Cortex of kidney (tissue), 1 donor: ENCODE results near the gene CBL.
"Not testable (repeated sequence)": the region's sequence is repeated elsewhere in the genome, so short reads cannot be mapped to it uniquely, and the experiment has no call there.

Experiments used
- DNase-seq: peaks from one replicate; lab custom pipeline; 2025; lab: John Stamatoyannopoulos, UW

The CBL gene

DNA sequence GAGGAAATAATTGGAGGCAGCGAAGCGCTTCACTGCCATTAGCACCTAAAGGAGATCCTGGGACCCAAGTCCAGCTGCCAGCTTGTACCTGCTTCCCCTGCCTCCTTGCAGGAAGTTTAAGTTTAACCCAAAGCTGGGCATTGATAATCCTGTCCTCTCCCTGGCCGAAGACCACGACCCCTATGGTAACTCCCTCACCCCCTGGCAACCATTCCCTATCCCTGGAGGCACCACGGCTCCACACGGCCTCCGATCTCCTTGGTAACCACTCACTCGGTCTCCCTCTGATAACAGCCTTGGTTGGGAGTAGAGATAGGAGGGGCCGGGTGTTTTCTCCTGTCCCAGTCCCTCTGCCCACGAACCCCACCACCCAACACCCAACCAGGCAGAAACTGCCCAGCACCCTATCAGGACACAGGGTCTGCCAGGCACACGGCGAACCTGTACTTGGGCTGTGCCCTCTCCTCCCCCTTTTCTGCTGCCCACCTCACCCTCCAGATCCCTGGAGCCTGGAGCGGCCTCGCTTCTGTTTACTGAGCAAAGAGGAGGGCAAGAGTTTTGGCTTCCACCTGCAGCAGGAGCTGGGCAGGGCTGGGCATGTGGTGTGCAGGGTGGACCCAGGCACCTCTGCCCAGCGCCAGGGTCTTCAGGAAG is 20.0 kb upstream of the CBL start:
- DNase-seq = no peak

DNA sequence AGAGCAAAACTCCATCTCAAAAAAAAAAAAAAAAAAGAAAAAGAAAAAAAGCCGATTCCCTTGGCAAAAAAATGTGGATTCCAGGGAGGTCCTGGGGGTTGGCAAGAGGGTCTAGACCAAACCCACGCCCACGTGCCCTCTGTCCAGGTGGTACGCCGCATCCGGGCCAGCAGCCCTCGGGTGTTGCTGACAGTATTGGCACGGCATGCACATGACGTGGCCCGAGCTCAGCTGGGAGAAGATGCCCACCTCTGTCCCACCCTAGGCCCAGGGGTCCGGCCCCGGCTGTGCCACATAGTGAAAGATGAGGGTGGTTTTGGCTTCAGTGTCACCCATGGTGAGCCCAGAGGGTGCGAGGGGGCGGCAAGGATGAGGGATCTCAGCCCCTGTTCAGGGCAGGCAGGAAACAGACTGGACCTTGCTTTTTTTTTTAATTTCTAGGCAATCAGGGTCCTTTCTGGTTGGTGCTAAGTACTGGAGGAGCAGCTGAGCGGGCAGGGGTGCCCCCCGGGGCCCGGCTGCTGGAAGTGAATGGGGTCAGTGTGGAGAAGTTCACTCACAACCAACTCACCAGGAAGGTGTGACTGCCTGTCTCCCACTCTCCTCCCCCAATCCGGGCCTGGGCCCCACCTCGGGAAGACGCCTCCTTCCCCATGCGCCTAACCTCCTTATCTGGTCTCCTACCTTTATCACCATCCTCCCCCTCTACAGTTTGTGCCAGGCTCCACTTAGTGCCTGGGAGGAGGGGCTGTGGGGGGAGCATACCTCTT is 18.8 kb upstream of the CBL start:
- no peak for DNase-seq

DNA sequence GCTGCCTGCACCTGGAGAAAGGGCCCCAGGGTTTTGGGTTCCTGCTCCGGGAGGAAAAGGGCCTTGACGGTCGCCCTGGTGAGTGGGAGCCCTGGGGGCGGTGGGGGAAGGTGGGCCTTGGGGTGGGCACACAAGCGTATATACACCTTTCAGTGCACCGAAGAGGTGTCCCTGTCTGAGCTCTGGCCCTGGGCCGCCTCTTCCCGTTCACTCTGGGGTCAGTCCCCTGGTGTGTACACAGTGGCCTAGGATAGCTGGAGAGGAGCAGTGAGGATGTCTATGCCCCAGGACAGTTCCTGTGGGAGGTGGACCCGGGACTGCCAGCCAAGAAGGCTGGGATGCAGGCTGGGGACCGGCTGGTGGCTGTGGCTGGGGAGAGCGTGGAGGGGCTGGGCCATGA is 18.1 kb upstream of the CBL start:
- no peak for DNase-seq

DNA sequence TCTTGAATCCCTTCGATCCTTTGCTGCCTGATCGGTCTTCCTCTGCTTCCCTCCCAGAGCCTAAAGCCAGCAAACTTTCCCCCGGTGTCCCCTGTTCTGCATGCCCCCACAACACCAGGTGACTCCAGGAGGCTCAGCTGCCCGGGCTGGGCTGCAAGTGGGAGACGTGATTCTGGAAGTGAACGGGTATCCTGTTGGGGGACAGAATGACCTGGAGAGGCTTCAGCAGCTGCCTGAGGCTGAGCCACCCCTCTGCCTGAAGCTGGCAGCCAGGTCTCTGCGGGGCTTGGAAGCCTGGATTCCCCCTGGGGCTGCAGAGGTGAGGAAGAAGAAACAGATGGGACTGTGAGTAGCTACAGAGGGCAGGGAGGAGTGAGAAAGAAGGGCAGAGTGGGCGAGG is 17.3 kb upstream of the CBL start:
- no peak for DNase-seq

DNA sequence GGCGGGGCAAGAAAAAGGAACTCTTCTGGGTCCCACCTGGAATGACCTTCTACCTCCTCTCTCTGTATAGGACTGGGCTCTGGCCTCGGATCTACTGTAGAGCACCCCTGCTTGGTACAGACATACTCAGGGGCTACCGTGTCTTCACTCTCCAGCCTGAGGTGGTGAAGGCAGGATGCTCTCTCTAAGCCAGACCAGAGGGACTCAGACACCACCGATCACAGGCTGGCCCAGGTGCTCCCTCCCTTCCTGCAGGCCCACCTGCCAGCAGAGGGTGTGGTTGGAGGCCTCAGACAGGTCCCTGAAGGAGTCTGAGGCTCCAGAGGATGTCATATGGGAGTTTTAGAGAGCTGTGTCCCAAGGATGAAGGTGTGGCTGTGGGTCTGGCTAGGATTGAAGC is 16.7 kb upstream of the CBL start:
- no peak for DNase-seq

DNA sequence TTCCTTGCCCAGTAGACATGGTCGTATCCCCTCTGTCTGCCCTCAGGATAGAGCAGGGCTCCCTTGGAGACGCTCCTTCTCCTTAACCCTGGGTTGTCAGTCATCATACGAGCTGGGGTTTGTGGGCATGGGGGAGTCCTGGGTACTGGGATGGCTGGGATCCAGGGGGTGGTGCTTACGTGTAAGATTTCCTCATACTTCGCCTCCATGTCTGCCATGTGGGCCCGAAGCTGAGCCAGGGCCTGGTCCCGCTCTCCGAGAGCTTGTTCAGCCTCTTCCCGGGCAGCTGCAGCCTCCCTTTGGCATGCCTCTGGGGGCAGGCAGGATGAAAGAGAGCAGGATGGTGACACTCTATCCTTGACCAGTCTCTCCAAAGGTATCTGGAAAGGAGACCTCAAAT is 15.6 kb upstream of the CBL start:
- no peak for DNase-seq

DNA sequence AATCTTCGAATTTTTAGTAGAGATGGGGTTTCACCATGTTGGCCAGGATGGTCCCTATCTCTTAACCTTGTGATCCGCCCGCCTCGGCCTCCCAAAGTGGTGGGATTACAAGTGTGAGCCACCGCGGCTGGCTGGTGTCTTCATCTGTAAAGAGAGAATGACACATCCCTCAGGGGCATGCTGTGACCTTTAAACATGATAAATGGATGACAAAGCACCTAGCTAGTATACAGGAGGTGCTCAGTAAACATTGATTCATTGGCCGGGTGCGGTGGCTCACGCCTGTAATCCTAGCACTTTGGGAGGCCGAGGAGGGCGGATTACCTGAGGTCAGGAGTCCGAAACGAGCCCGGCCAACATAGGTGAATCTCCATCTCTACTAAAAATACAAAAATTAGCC is 14.9 kb upstream of the CBL start:
- DNase-seq = not testable (repeated sequence)

DNA sequence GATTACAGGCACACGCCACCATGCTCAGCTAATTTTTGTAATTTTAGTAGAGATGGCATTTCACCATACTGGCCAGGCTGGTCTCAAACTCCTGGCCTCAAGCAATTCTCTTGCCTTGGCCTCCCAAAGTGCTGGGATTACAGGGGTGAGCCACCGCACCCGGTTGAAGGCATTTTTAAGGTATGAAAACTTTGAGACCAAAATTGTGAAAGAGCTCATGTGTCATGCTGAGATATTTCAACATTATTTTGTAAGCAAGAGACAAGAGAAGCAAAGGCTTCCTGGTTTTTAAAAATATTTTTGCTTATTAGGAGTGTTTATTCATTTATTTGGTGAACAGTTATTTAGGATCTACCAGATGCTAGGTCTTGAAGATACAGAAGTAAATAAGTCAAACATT is 14.0 kb upstream of the CBL start:
- no peak for DNase-seq

DNA sequence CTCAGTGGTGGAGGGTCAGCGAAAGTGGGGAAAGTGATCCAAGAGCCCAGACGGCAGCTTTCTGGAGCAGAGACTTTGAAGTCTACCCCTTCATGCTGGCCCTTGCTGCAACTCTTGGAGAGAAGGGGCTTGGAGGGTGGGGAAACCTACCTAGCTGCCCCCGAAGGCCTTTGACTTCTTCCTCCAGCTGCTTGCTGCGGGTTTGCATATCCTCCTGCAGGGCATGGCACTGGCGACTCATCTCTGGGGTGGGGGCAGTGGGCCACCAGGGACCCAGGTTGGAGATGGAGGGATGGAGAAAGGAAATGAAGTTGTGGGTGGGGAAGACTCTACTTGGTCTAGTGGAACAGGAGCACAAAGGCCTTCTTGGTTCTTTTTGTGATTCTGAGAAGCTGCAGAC is 13.1 kb upstream of the CBL start:
- DNase-seq = no peak

DNA sequence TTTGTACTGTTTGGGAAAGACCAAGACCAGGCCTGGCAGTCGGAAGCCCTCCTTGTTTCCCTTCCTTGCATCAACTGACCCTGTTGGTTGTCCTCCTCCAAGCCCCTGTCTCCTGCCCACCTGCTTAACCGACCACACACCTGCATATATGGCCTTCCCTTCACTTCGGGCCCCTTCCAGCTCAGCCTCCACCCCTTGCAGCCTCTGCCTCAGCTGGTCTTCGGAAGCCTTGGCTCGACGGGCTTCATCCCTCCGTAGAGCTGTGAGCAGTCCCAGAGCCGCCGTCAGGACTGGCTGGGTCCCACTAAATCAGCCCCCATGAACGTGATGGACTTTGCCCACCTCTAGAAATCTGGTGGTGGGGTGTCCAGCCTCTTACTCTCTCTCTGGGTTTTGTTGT is 12.5 kb upstream of the CBL start:
- DNase-seq = no peak

DNA sequence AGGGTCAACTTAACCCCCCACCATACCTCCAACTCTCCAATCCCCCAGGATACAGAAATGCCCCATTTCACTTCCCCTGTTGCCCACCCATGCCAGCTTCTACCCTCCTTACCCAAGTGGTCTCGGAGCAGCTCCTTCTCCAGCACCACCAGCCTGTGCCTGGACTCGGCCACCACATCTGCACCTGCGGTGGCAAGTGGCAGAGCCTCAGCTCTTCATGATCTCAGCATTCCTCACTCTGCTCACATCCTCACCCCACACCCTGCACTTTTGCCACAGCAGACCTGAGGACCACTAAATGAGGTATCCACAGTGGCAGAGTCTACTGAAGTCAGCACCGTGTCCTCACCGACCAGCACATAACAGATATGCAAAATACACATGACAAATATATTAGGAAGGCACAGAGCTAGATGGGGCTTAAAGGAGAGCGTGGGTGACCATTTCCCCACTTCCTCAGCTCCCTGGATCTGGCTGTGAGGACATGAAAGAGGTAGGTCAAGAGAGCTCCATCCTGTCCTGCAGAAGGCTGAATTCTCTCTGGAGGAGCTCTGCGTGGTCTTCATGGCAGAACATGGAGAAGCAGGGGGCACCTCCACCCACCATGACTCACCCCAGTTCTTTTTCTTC is 11.2 kb upstream of the CBL start:
- DNase-seq = no peak

DNA sequence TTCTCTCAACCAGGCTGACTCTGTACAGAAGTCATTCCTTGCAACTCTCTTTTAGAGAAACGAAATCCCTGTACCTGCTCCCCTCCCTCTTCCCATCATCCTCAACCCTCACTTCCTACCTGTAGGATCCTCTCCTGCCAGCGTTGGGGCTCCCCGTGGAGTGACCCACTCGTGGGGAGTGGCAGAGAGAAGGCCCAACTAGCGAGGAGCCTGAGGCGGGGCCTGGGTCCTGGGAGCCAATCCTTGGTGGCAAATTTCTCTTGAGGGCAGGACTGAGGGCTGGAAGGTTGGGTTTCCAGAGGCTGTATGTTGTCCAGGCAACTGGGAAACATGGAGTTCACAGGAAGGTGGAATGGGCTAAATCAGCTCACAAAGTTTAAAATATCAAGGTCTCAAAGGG is 10.5 kb upstream of the CBL start:
- DNase-seq = no peak

DNA sequence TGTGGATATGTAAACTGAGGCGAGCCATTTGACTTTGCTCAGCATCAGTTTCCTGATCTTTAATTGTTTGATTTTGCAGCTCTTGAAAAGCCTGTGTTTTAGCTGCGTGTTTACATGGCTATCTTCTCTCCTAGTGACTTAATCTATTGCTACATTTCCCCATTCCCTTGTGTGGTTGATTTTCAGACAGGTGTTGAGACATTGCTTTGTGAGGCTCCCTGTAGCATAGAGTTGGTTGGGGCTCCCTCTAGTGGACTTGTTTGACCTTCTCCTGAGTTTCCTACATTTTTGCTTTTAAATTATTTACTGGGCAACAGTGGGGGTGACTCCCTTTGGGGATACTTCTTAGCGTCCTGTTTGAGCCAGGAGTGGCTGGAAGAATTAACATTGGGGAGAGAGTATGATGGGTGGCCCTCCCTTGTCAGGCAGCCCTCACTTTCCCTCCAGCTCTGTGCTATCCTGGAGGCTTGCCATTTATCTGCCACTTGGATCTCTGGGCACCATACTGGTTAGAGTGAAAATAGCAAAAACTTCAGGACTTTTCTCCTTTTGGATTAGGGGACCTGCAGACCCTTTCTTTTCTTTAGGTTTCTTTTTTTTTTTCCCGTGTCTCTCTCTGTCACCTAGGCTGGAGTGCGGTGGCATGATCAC is 9.2 kb upstream of the CBL start:
- DNase-seq = no peak

DNA sequence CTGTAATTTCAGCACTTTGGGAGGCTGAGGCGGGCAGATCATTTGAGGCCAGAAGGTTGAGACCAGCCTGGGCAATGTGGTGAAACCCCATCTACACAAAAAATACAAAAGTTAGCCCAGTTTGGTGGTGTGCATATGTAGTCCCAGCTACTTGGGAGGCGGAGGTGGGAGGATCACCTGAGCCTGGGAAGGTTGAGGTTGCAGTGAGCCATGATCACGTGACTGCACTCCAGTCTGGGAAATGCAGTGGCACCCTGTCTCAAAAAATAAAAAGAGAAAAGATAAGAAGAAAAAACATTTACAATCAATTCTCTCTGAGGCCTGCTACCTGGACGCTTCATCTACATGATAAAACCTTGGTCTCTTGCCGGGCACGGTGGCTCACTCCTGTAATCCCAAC is 7.2 kb upstream of the CBL start:
- DNase-seq = no peak

DNA sequence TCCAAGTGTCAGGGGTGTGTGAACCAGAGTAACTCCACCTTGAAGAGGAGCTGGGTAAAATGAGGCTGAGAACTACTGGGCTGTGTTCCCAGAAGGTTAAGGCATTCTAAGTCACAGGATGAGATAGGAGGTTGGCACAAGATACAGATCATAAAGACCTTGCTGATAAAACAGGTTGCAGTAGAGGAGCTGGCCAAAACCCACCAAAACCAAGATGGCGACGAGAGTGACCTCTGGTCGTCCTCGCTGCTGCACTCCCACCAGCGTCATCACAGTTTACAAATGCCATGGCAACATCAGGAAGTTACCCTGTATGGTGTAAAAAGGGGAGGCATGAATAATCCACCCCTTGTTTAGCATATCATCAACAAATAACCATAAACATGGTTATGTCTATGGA is 4.9 kb upstream of the CBL start:
- DNase-seq = not testable (repeated sequence)

DNA sequence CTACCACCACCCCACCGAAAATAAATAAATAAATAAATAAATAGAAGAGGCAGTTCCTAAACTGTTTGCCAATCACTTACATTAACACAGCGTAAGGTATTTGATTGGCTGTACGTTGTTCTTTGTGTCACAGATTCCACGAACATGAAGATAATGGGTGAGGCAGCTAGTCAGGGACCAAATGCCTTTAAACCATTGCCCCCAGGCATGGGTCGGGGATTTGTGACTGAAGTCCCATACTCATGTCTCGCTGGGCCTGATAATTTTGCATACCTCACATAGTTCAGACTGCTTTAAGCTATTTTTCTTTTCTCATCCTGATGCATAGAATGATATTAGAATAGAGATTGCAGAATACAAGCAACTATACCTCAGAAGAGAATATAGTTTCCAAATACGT is 3.6 kb upstream of the CBL start:
- DNase-seq = no peak

DNA sequence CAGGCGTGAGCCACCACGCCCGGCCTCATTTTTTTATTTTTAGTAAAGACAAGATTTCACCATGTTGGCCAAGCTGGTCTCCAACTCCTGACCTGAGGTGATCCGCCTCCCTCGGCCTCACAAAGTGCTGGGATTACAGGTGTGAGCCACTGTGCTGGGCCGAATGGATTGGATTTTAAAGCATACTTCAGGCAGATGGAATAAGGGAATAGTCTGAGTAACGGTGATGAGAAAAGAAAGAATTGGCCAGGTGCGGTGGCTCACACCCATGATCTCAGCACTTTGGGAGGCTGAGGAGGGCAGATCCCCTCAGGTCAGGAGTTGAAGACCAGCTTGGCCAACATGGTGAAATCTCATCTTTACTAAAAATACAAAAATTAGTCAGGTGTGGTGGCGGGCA is 2.1 kb upstream of the CBL start:
- no peak for DNase-seq

DNA sequence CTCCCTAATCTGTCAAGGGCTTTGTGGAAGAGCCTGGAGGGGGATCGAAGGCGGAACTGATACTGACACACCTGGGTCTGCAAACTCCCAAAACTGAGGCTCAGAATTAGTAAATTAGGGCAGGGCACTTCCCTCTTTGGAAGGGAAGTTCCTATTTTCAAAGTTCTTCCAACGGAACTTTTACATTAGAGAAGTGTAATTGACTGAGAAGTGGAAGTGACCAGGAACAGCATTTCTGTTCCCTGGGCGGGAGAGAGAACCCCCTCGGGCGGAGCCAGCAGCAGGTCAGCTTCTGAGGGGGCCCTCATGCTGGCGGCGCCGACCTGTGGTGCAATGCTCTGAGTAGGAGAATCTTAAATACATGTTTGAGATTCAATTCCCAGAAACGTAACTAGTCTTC is 1.1 kb upstream of the CBL start:
- DNase-seq = no peak

DNA sequence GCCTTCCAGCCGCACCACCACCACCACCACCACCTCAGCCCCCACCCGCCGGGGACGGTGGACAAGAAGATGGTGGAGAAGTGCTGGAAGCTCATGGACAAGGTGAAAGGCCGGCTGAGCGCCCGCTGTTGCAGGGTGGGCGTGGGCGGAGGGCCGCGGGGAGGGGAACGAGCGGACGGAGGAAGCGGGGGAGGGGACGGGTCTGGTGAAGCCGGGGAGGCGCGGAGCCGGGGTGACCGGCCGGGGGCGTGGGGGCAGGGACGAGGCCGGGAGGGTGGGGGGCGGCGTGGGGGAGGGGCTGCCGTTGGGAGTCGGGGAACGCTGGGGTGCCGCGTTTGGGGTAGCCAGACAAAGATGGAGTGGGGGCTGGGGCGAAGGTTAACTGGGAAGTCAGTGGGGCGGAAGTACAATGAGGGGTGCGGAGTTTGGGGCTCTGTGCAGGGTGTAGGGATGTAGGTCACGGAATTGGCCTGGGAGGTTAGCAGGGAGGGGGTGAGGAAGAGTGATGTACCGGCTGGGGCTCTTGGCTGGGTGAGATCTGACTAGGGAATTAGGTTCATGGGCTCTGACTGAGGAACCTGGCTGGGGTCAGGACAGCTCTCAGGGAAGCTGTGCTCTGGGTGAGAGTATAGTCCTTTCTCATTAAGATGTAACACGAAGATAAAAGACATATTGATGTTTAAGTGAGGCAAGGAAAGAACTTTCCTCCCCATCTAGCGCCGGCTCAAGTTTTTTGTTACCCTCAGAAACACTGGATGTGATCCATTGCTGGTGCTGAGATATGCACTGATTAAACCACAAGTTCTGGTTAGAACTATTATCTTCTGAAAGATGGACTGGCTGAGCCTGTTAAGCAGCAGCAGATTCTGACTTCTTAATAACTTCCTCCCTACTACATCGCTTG is 624 bp downstream of the CBL start:
- DNase-seq = no peak

DNA sequence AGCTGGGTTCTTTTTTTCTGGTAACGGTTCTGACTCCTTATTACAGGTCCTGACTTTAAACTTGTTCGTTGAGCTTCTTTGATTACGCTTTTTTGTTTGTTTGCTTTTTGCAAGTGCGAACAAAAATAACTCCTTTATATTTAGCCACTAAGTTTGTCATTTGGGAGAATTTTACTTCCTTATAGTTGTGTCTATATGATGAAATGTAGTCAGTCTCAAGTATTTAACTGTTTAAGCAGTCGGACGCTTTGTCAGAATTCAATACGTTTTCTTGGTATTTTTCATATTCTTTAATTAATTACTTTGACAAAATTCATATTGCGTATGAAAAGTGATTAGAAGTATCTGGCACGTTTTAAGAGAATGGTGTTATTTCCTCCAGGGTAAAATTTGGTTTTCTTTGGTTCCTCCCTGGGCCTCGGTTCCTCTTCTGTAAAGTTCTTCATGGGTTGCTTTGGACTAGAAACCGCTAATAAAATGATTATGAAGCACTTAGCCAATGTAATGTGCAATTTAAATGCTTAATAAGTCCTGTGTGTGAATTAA is 1.3 kb downstream of the CBL start:
- no peak for DNase-seq

DNA sequence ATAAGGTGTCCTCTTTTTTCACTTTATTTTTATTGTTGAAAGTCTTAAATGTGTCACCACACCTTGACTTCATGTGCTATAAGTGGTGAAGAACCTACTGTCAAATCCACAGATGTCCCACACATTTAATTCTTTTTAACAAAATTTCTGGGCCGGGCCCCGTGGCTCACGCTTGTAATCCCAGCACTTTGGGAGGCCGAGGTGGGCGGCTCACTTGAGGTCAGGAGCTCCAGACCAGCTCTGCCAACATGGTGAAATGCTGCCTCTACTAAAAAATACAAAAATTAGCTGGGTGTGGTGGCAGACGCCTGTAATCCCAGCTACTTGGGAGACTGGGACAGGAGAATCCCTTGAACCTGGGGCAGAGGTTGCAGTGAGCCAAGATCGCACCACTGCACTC is 3.0 kb downstream of the CBL start:
- no peak for DNase-seq

DNA sequence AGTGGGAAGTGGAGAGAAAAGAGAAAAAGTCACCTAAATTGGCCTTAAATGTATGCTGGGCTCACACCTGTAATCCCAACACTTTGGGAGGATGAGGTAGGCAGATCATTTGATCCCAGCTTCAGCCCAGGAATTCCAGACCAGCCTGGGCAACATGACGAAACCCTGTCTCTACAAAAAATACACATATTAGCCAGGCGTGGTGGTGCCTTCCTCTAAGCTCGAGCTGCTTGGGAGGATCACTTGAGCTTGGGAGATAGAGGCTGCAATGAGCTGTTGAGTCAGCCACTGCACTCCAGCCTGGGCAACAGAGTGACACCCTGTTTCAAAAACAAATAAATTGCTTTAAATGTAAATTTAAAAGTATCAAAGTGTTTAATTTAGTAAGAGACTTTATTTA is 3.9 kb downstream of the CBL start:
- no peak for DNase-seq
